ENCODE data around the gene BIRC5. TPM values are rescaled to one million over a fixed set of nuclear protein-coding genes. Genes with fewer than 3 reads are reported as not detected.

BIRC5 gene
- total RNA-seq, 3 donors from 2014 or later (not counting 1 experiment from before 2014, with no cell fraction given): 0.73 to 1.9 (median 1.2) TPM

DNA sequence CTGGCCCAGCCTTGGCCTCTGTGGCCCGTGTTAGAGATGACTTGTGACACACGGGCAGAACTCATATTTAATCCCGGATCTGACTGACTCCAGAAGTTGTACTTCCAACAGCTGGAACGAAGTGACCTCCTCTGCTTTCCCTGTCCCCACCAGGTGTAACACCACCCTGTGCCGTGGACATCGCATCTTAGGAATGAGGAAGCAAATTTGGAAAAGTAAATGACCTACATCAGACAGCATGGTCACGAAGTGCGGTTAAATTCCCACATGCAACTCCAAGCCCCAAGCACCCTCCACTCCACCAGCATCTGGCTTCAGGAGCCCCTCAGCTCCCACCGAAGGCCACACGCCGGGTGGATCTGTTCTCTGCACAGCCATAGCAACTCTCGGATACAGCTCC, 30.1 kb upstream of the BIRC5 start:
- DNase-seq: no peak
- Histone ChIP-seq H3K9me3 (ENCODE audit: control insufficient read depth, insufficient read depth, low read length) (no peaks in the 10 kb centered on the region), H3K4me3 (ENCODE audit: low read length) (no peak overlapping the region), H3K27ac (ENCODE audit: low read length) (no peak overlapping the region), H3K27me3 (ENCODE audit: control insufficient read depth, insufficient read depth, low read length) (no peaks in the 10 kb centered on the region), H3K4me1 (ENCODE audit: control insufficient read depth, insufficient read depth, low read length) (peaks cover 32% of the 10 kb centered on the region), H3K36me3 (ENCODE audit: control insufficient read depth, insufficient read depth, low read length) (no peaks in the 10 kb centered on the region)
- ATAC-seq: no peak
- intact Hi-C loops (cut with micrococcal nuclease): no loop called here
- Mint-ChIP-seq H3K4me3 (no peak overlapping the region), H3K9me3 (no peaks in the 10 kb centered on the region), H3K4me1 (peaks cover 9 to 26% of the 10 kb centered on the region in 2 donors), H3K36me3 (no peaks in the 10 kb centered on the region), H3K27me3 (ENCODE audit: low read depth in 2 of 2) (no peaks in the 10 kb centered on the region), H3K27ac (no peak overlapping the region)
- 94% methylated on average over 12 of the region's 12 CpGs for WGBS (ENCODE audit: insufficient coverage)
- TF ChIP-seq, protein P1, sequence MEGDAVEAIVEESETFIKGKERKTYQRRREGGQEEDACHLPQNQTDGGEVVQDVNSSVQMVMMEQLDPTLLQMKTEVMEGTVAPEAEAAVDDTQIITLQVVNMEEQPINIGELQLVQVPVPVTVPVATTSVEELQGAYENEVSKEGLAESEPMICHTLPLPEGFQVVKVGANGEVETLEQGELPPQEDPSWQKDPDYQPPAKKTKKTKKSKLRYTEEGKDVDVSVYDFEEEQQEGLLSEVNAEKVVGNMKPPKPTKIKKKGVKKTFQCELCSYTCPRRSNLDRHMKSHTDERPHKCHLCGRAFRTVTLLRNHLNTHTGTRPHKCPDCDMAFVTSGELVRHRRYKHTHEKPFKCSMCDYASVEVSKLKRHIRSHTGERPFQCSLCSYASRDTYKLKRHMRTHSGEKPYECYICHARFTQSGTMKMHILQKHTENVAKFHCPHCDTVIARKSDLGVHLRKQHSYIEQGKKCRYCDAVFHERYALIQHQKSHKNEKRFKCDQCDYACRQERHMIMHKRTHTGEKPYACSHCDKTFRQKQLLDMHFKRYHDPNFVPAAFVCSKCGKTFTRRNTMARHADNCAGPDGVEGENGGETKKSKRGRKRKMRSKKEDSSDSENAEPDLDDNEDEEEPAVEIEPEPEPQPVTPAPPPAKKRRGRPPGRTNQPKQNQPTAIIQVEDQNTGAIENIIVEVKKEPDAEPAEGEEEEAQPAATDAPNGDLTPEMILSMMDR (IDR thresholded peaks at IDR 0.05): no peak

DNA sequence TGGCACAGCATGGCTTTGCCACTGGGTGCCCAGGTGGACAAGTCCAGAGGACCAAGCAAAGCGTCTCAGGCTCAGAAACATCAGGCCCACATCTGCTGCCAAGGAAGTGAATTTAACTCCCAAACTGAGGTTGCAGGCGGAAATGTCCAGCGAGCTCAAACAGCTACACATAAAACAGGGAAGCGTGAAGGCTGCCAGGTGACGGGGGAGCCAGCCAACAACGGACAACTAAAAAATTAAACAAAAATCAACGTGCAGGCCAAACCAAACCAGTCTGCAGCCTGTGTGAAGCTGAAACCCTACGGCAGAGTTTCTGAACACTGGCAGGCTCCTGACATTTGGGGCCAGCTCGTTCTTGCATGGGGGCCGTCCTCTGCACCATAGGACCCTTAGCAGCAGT, 29.7 kb upstream of the BIRC5 start:
- Mint-ChIP-seq H3K4me1 (peaks cover 9 to 26% of the 10 kb centered on the region in 2 donors), H3K36me3 (no peaks in the 10 kb centered on the region), H3K27ac (no peak overlapping the region), H3K4me3 (no peak overlapping the region), H3K9me3 (no peaks in the 10 kb centered on the region), H3K27me3 (ENCODE audit: low read depth in 2 of 2) (no peaks in the 10 kb centered on the region)
- H3K9me3 ChIP-seq (ENCODE audit: control insufficient read depth, insufficient read depth, low read length): no peaks in the 10 kb centered on the region
- no peaks in the 10 kb centered on the region for H3K27me3 ChIP-seq (ENCODE audit: control insufficient read depth, insufficient read depth, low read length)
- WGBS (ENCODE audit: insufficient coverage): 97% methylated on average over 10 of the region's 10 CpGs
- TF ChIP-seq, protein P1 (IDR thresholded peaks at IDR 0.05): no peak
- intact Hi-C loops (cut with micrococcal nuclease): no loop called here
- no peak overlapping the region for H3K4me3 ChIP-seq (ENCODE audit: low read length)
- H3K27ac ChIP-seq (ENCODE audit: low read length): no peak overlapping the region
- H3K4me1 ChIP-seq (ENCODE audit: control insufficient read depth, insufficient read depth, low read length): peaks cover 29% of the 10 kb centered on the region
- DNase-seq (no peak), ATAC-seq (no peak)
- H3K36me3 ChIP-seq (ENCODE audit: control insufficient read depth, insufficient read depth, low read length): no peaks in the 10 kb centered on the region

DNA sequence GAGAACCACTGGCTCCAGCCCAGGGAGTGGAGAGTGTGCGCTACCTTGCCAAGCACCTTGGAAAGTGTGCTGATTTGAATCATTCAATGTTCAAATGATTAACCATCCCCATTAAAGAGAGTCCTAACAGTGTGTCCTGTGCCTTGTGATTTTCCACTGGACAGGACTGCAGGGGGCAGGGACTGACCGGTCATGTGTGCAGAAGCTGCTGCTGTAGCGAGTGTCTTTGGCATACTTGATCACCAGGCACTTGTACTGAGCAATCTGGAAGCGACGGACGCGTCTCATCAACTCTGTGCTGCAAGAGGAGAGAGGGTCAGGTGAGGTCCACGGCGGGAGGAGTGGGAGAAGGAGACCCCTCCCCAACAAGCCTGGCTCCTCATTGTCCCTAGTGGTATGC, 29.2 kb upstream of the BIRC5 start:
- no peak overlapping the region for H3K27ac ChIP-seq (ENCODE audit: low read length)
- Mint-ChIP-seq H3K4me1 (peaks cover 9 to 24% of the 10 kb centered on the region in 2 donors), H3K27ac (no peak overlapping the region), H3K36me3 (no peaks in the 10 kb centered on the region), H3K4me3 (no peak overlapping the region), H3K27me3 (ENCODE audit: low read depth in 2 of 2) (no peaks in the 10 kb centered on the region), H3K9me3 (no peaks in the 10 kb centered on the region)
- H3K4me1 ChIP-seq (ENCODE audit: control insufficient read depth, insufficient read depth, low read length): peaks cover 24% of the 10 kb centered on the region
- TF ChIP-seq, protein P1 (IDR thresholded peaks at IDR 0.05): no peak
- H3K9me3 ChIP-seq (ENCODE audit: control insufficient read depth, insufficient read depth, low read length): no peaks in the 10 kb centered on the region
- intact Hi-C loops (cut with micrococcal nuclease): no loop called here
- H3K4me3 ChIP-seq (ENCODE audit: low read length): no peak overlapping the region
- H3K36me3 ChIP-seq (ENCODE audit: control insufficient read depth, insufficient read depth, low read length): no peaks in the 10 kb centered on the region
- WGBS (ENCODE audit: insufficient coverage): 93% methylated on average over 8 of the region's 9 CpGs
- ATAC-seq: no peak
- no peak for DNase-seq
- H3K27me3 ChIP-seq (ENCODE audit: control insufficient read depth, insufficient read depth, low read length): no peaks in the 10 kb centered on the region

DNA sequence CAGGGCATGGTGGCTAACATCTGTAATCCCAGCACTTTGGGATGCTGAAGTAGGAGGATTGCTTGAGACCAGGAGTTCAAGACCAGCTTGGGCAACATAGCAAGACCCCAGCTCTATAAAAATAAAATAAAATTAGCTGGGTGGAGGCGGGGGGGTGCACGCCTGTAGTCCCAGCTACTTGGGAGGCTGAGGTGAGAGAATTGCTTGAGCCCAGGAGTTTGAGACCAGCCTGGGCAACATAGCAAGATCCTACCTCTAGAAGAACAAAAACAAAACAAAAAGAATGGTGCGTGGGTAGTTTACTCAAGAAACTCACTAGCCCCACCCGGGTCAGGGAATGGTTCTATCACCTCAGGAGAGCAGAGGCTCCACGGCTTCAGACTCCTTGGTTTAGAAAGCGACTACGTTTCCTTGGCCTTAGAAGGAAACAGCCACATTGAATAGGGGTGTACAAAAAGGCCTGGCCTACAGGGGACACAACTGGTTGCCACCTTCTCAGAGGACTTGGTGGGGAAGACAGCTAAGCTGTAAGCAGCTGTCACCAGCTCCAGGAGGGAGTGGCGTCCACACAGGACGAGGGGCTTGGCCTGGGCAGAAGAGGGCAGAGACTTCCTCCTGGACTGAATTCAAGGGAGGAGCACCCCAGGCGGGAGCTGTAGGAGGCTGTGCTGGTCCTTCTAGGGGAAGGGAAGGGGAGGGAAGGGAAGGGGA, 27.9 kb upstream of the BIRC5 start:
- Mint-ChIP-seq H3K27ac (peak overlapping the region in 1 of 2 donors; percentile 59), H3K36me3 (no peaks in the 10 kb centered on the region), H3K9me3 (no peaks in the 10 kb centered on the region), H3K4me1 (peaks cover 0 to 15% of the 10 kb centered on the region in 2 donors), H3K4me3 (peak overlapping the region; percentile 72), H3K27me3 (ENCODE audit: low read depth in 2 of 2) (no peaks in the 10 kb centered on the region)
- Histone ChIP-seq H3K36me3 (ENCODE audit: control insufficient read depth, insufficient read depth, low read length) (no peaks in the 10 kb centered on the region), H3K9me3 (ENCODE audit: control insufficient read depth, insufficient read depth, low read length) (no peaks in the 10 kb centered on the region), H3K4me1 (ENCODE audit: control insufficient read depth, insufficient read depth, low read length) (peaks cover 17% of the 10 kb centered on the region), H3K4me3 (ENCODE audit: low read length) (no peak overlapping the region), H3K27me3 (ENCODE audit: control insufficient read depth, insufficient read depth, low read length) (no peaks in the 10 kb centered on the region), H3K27ac (ENCODE audit: low read length) (no peak overlapping the region)
- intact Hi-C loops (cut with micrococcal nuclease): no loop called here
- DNase-seq (peak in 1 of 2 donors; percentile 21), ATAC-seq (no peak)
- WGBS (ENCODE audit: insufficient coverage): 75% methylated on average over 8 of the region's 10 CpGs
- TF ChIP-seq, protein P1 (IDR thresholded peaks at IDR 0.05): no peak
